Measurements from ENCODE around the gene FSTL5.

GRCh38 chr4:162115333-162115732 lies 48.5 kb downstream of the FSTL5 start:
- TF ChIP-seq REXO4 (CRISPR knock-in tag; IDR thresholded peaks at IDR 0.05; ENCODE audit: borderline replicate concordance) (no peak), ZFP91 (CRISPR knock-in tag; IDR thresholded peaks at IDR 0.05; ENCODE audit: borderline replicate concordance) (no peak), CTCF (CRISPR knock-in tag; IDR thresholded peaks at IDR 0.05) (no peak), ZBTB33 (CRISPR knock-in tag; IDR thresholded peaks at IDR 0.05) (no peak), XRCC5 (optimal IDR thresholded peaks at IDR 0.05; ENCODE audit: low read length) (no peak), SRF (IDR thresholded peaks at IDR 0.05; ENCODE audit: low read depth, low read length) (no peak), RAD21 (CRISPR knock-in tag; IDR thresholded peaks at IDR 0.05) (no peak), HINFP (CRISPR knock-in tag; IDR thresholded peaks at IDR 0.05; ENCODE audit: low read depth) (no peak), SMAD1 (CRISPR knock-in tag; IDR thresholded peaks at IDR 0.05; ENCODE audit: borderline replicate concordance, low read depth) (no peak), POLR2AphosphoS5 (IDR thresholded peaks at IDR 0.05; ENCODE audit: low read depth, low read length) (no peak), SOX6 (IDR thresholded peaks at IDR 0.05) (no peak), SOX6 (CRISPR knock-in tag; IDR thresholded peaks at IDR 0.05) (no peak), SKI (IDR thresholded peaks at IDR 0.05; ENCODE audit: partially characterized antibody) (no peak)
